ENCODE data around the gene RAD23B.
"Not testable (repeated sequence)": the region's sequence is repeated elsewhere in the genome, so short reads cannot be mapped to it uniquely, and the experiment has no call there.

Gene RAD23B

GRCh38 chr9:107294756-107295155 lies 11.7 kb downstream of the RAD23B start:
- no peak for DNase-seq

GRCh38 chr9:107295995-107296394 lies 12.9 kb downstream of the RAD23B start:
- DNase-seq, result no peak

GRCh38 chr9:107296592-107296991 lies 13.5 kb downstream of the RAD23B start:
- not testable (repeated sequence) for DNase-seq

GRCh38 chr9:107299437-107299836 lies 16.4 kb downstream of the RAD23B start:
- DNase-seq, result no peak

GRCh38 chr9:107306308-107306707 lies 23.2 kb downstream of the RAD23B start:
- DNase-seq, result no peak

- no peak for DNase-seq
Observed at GRCh38 chr9:107307331-107307730, 24.3 kb downstream of the RAD23B start.

- DNase-seq, result no peak
Observed at GRCh38 chr9:107308461-107308860, 25.4 kb downstream of the RAD23B start.

GRCh38 chr9:107309271-107309670 lies 26.2 kb downstream of the RAD23B start:
- no peak for DNase-seq

- no peak for DNase-seq
Observed at GRCh38 chr9:107312376-107313050, 29.4 kb downstream of the RAD23B start.

GRCh38 chr9:107313555-107314096 lies 30.5 kb downstream of the RAD23B start:
- no peak for DNase-seq

GRCh38 chr9:107314763-107315162 lies 31.7 kb downstream of the RAD23B start:
- no peak for DNase-seq

GRCh38 chr9:107316795-107317661 lies 33.9 kb downstream of the RAD23B start:
- no peak for DNase-seq

- no peak for DNase-seq
Observed at GRCh38 chr9:107322643-107323042, 39.6 kb downstream of the RAD23B start.

- DNase-seq, result no peak
Observed at GRCh38 chr9:107323836-107324585, 40.9 kb downstream of the RAD23B start.

- no peak for DNase-seq
Observed at GRCh38 chr9:107325842-107326241, 42.8 kb downstream of the RAD23B start.

GRCh38 chr9:107328510-107328909 lies 45.4 kb downstream of the RAD23B start:
- no peak for DNase-seq

- no peak for DNase-seq
Observed at GRCh38 chr9:107330420-107330819, 47.3 kb downstream of the RAD23B start.

- no peak for DNase-seq
Observed at GRCh38 chr9:107332883-107333282, 49.8 kb downstream of the RAD23B start.

- no peak for DNase-seq
Observed at GRCh38 chr9:107333363-107333762, 50.3 kb downstream of the RAD23B start.

GRCh38 chr9:107334103-107334776 lies 51.2 kb downstream of the RAD23B start:
- no peak for DNase-seq

GRCh38 chr9:107335331-107335730 lies 52.3 kb downstream of the RAD23B start:
- DNase-seq, result no peak

GRCh38 chr9:107336718-107337360 lies 53.8 kb downstream of the RAD23B start:
- no peak for DNase-seq
